Measurements from ENCODE around the gene XRCC2.
"Not testable (repeated sequence)": the region's sequence is repeated elsewhere in the genome, so short reads cannot be mapped to it uniquely, and the experiment has no call there.

The XRCC2 gene

GRCh38 chr7:152704796-152705384, 28.9 kb upstream of the XRCC2 start:
- TF ChIP-seq CTCF (IDR thresholded peaks at IDR 0.05; ENCODE audit: borderline replicate concordance, control extremely low read depth, extremely low read depth, insufficient read depth, missing control alignments) = no peak
- in situ Hi-C loops (cut with MboI; ENCODE audit: low sequenced_read_pairs, unreplicated experiment) = no loop called here
- no peak for DNase-seq (ENCODE audit: low spot score)

GRCh38 chr7:152699079-152699478, 23.1 kb upstream of the XRCC2 start:
- no peak for DNase-seq (ENCODE audit: low spot score)
- in situ Hi-C loops (cut with MboI; ENCODE audit: low sequenced_read_pairs, unreplicated experiment) = loop anchor here (25.0 kb wide), 1 partner anchor 362 kb away; no protein-coding TSS in a partner anchor

GRCh38 chr7:152697268-152697974, 21.5 kb upstream of the XRCC2 start:
- in situ Hi-C loops (cut with MboI; ENCODE audit: low sequenced_read_pairs, unreplicated experiment) = loop anchor here (25.0 kb wide), 1 partner anchor 360 kb away; no protein-coding TSS in a partner anchor
- DNase-seq (ENCODE audit: low spot score) = not testable (repeated sequence)

More at GRCh38 chr7:152699079-152699478, 23.1 kb upstream of the XRCC2 start:
- TF ChIP-seq CTCF (IDR thresholded peaks at IDR 0.05; ENCODE audit: borderline replicate concordance, control extremely low read depth, extremely low read depth, insufficient read depth, missing control alignments) = no peak

GRCh38 chr7:152692196-152692595, 16.3 kb upstream of the XRCC2 start:
- in situ Hi-C loops (cut with MboI; ENCODE audit: low sequenced_read_pairs, unreplicated experiment) = loop anchor here (25.0 kb wide), 1 partner anchor 355 kb away; no protein-coding TSS in a partner anchor
- DNase-seq (ENCODE audit: low spot score) = not testable (repeated sequence)

- no peak for TF ChIP-seq CTCF (IDR thresholded peaks at IDR 0.05; ENCODE audit: borderline replicate concordance, control extremely low read depth, extremely low read depth, insufficient read depth, missing control alignments)
- DNase-seq (ENCODE audit: low spot score) = no peak
- in situ Hi-C loops (cut with MboI; ENCODE audit: low sequenced_read_pairs, unreplicated experiment) = loop anchor here (25.0 kb wide), 1 partner anchor 346 kb away; no protein-coding TSS in a partner anchor
Observed at GRCh38 chr7:152683297-152683696, 7.4 kb upstream of the XRCC2 start.

- TF ChIP-seq CTCF (IDR thresholded peaks at IDR 0.05; ENCODE audit: borderline replicate concordance, control extremely low read depth, extremely low read depth, insufficient read depth, missing control alignments) = no peak
- in situ Hi-C loops (cut with MboI; ENCODE audit: low sequenced_read_pairs, unreplicated experiment) = loop anchor here (25.0 kb wide), 1 partner anchor 341 kb away; no protein-coding TSS in a partner anchor
- DNase-seq (ENCODE audit: low spot score) = no peak
Observed at GRCh38 chr7:152677808-152678670, 2.1 kb upstream of the XRCC2 start.

GRCh38 chr7:152674860-152675758, 832 bp downstream of the XRCC2 start:
- TF ChIP-seq CTCF (IDR thresholded peaks at IDR 0.05; ENCODE audit: borderline replicate concordance, control extremely low read depth, extremely low read depth, insufficient read depth, missing control alignments) = no peak
- in situ Hi-C loops (cut with MboI; ENCODE audit: low sequenced_read_pairs, unreplicated experiment) = loop anchor here (25.0 kb wide), 1 partner anchor 338 kb away; no protein-coding TSS in a partner anchor
- DNase-seq (ENCODE audit: low spot score) = no peak

Data from GM13976 (cell line).